Tibial artery (tissue), 4 donors: ENCODE measurements around the gene GLRA1.
"Not testable (repeated sequence)": the region's sequence is repeated elsewhere in the genome, so short reads cannot be mapped to it uniquely, and the experiment has no call there.

Experiments used
- DNase-seq, 2 donors: peaks; one replicate each; pipeline ENCODE4 v3.0.0-alpha.2; 2019
- H3K27ac ChIP-seq, 2 donors: fragments of 200-600 bp; sonication (generic) in 1 of 2; 1 replicate in 1 of 2; 2 replicates in 1 of 2; pipeline ENCODE4 v1.5.1; 2018 to 2019; ENCODE audit warnings: mild to moderate bottlenecking in 1 of 2
- H3K27me3 ChIP-seq, 2 donors: fragments of 200-600 bp; sonication (generic) in 1 of 2; one replicate each; pipeline versions ENCODE4 v1.5.1 to v1.6.0; 2016 to 2019
- H3K36me3 ChIP-seq, 3 donors: fragments of 200-600 bp; sonication (generic) in 2 of 3; one replicate each; pipeline ENCODE4 v1.5.1; 2016 to 2019; ENCODE audit warnings: mild to moderate bottlenecking in 2 of 3
- H3K4me1 ChIP-seq, 4 donors: fragments of 200-600 bp; sonication (generic) in 2 of 4; 1 replicate in 3 of 4; 2 replicates in 1 of 4; pipeline ENCODE4 v1.5.1; 2016 to 2019
- H3K4me3 ChIP-seq, 2 donors: fragments of 200-600 bp; sonication (generic) in 1 of 2; 1 replicate in 1 of 2; 2 replicates in 1 of 2; pipeline ENCODE4 v1.5.1; 2018 to 2019; ENCODE audit warnings: mild to moderate bottlenecking in 2 of 2
- H3K9me3 ChIP-seq, 3 donors: fragments of 200-600 bp; sonication (generic) in 1 of 3; one replicate each; pipeline ENCODE4 v1.5.1; 2016 to 2019
- intact Hi-C: fragments of 100-400 bp; cut with DNase I; formaldehyde crosslinking; loops from one replicate; pipeline ENCODE4 v1.15.0; 2023; ENCODE audit warnings: low total_unique reads
- TF ChIP-seq, protein P1 (sequence below), 2 experiments: fragments of 200-600 bp in 1 of 2; fragments of 450-650 bp in 1 of 2; IDR thresholded peaks; one replicate each; pipeline ENCODE4 v1.5.1; 2017 to 2019; ENCODE audit warnings: antibody characterized with exemption in 2 of 2, mild to moderate bottlenecking in 1 of 2, moderate library complexity in 1 of 2

GLRA1 gene

DNA sequence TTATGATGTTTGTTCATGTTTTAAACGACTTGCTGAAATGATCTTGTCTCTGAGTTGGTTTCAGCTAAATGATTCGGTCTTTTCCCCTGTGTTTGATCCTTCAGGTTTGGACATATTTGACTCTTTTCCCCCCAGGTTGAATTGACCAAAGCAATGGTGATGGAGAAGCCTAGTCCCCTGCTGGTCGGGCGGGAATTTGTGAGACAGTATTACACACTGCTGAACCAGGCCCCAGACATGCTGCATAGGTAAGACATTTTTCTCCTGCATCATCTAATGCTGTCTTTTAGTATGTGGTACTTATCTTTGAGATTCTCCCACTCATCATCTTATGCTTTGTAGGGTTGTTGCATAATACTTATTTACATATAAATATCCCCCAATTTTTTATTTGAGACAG is 138.2 kb downstream of the GLRA1 start:
- TF ChIP-seq, protein P1, sequence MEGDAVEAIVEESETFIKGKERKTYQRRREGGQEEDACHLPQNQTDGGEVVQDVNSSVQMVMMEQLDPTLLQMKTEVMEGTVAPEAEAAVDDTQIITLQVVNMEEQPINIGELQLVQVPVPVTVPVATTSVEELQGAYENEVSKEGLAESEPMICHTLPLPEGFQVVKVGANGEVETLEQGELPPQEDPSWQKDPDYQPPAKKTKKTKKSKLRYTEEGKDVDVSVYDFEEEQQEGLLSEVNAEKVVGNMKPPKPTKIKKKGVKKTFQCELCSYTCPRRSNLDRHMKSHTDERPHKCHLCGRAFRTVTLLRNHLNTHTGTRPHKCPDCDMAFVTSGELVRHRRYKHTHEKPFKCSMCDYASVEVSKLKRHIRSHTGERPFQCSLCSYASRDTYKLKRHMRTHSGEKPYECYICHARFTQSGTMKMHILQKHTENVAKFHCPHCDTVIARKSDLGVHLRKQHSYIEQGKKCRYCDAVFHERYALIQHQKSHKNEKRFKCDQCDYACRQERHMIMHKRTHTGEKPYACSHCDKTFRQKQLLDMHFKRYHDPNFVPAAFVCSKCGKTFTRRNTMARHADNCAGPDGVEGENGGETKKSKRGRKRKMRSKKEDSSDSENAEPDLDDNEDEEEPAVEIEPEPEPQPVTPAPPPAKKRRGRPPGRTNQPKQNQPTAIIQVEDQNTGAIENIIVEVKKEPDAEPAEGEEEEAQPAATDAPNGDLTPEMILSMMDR (IDR thresholded peaks at IDR 0.05), result no peak
- Histone ChIP-seq H3K36me3 (peaks cover 25 to 45% (median 32%) of the 10 kb centered on the region in 3 donors), H3K9me3 (no peaks in the 10 kb centered on the region), H3K27ac (no peak overlapping the region), H3K27me3 (no peaks in the 10 kb centered on the region), H3K4me1 (peaks cover 0 to 45% (median 15%) of the 10 kb centered on the region in 4 donors), H3K4me3 (no peak overlapping the region)
- intact Hi-C loops, result no loop called here
- no peak for DNase-seq

DNA sequence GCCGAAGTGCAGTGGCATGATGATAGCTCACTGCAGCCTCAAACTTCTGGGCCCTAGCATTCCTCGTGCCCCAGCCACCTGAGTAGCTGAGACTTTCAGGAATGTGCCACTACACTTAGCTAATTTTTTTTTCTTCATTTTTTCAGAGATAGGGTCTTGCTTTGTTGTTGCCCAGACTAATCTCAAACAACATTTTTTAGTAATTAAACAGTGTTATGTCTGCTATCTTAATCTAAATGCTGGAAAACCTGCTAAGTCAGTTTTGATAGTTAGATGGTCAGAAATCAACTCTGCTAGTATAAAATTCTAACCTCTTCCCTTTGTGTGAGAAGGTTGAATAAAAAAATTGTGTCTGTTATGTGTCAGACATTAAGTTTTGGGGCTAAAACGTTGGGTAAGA is 140.5 kb downstream of the GLRA1 start:
- Histone ChIP-seq H3K9me3 (no peaks in the 10 kb centered on the region), H3K4me1 (peaks cover 0 to 65% (median 26%) of the 10 kb centered on the region in 4 donors), H3K36me3 (peaks cover 6 to 22% (median 11%) of the 10 kb centered on the region in 3 donors), H3K27me3 (no peaks in the 10 kb centered on the region), H3K27ac (no peak overlapping the region), H3K4me3 (no peak overlapping the region)
- intact Hi-C loops, result no loop called here
- TF ChIP-seq, protein P1 (IDR thresholded peaks at IDR 0.05), result no peak
- no peak for DNase-seq

- intact Hi-C loops, H3K27ac ChIP-seq, H3K27me3 ChIP-seq, DNase-seq, H3K9me3 ChIP-seq, H3K4me3 ChIP-seq: not testable (repeated sequence)
- Histone ChIP-seq H3K36me3 (peaks cover 5 to 17% (median 7%) of the 10 kb centered on the region in 3 donors), H3K4me1 (peaks cover 0 to 69% (median 26%) of the 10 kb centered on the region in 4 donors)
Observed at GRCh38 chr5:151783664-151784063, 141.0 kb downstream of the GLRA1 start.

DNA sequence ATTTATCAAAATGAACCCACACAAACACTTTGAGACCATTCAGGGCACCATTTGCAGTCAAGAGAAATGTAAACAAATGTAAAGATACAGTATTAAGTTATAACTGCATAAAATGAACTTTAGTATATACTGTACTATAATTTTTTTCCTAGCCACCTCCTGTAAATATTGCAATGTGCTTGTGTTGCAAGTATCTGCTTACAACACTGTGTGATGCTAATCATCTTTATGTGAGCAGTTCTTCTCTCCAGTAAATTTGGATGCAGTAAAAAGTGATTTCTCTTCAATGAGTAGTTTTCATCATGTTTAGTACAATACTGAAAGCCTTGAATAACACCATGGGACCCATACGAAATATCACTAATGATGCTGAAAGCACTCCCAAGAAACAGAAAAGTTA is 143.4 kb downstream of the GLRA1 start:
- no peak overlapping the region for H3K27ac ChIP-seq
- no peak for DNase-seq
- no peaks in the 10 kb centered on the region for H3K27me3 ChIP-seq
- no peaks in the 10 kb centered on the region for H3K9me3 ChIP-seq
- peaks cover 0 to 4% (median 0%) of the 10 kb centered on the region in 3 donors for H3K36me3 ChIP-seq
- no peak overlapping the region for H3K4me3 ChIP-seq
- intact Hi-C loops, result no loop called here
- TF ChIP-seq, protein P1 (IDR thresholded peaks at IDR 0.05), result no peak
- H3K4me1 ChIP-seq, result peaks cover 0 to 93% (median 42%) of the 10 kb centered on the region in 4 donors

- DNase-seq, result no peak
Observed at GRCh38 chr5:151780348-151780747, 144.3 kb downstream of the GLRA1 start.

GRCh38 chr5:151779531-151780125 is 145.0 kb downstream of the GLRA1 start:
- Histone ChIP-seq H3K36me3 (peaks cover 0 to 4% (median 0%) of the 10 kb centered on the region in 3 donors), H3K4me1 (peaks cover 0 to 96% (median 53%) of the 10 kb centered on the region in 4 donors), H3K27me3 (no peaks in the 10 kb centered on the region), H3K27ac (no peak overlapping the region), H3K9me3 (no peaks in the 10 kb centered on the region), H3K4me3 (no peak overlapping the region)
- TF ChIP-seq, protein P1 (IDR thresholded peaks at IDR 0.05), result no peak
- intact Hi-C loops, result no loop called here
- no peak for DNase-seq

More at GRCh38 chr5:151780348-151780747, 144.3 kb downstream of the GLRA1 start:
- H3K4me3 ChIP-seq, result no peak overlapping the region
- H3K9me3 ChIP-seq, result no peaks in the 10 kb centered on the region
- no peaks in the 10 kb centered on the region for H3K27me3 ChIP-seq
- TF ChIP-seq, protein P1 (IDR thresholded peaks at IDR 0.05), result no peak
- H3K4me1 ChIP-seq, result peaks cover 0 to 95% (median 46%) of the 10 kb centered on the region in 4 donors
- peaks cover 0 to 4% (median 0%) of the 10 kb centered on the region in 3 donors for H3K36me3 ChIP-seq
- no peak overlapping the region for H3K27ac ChIP-seq
- intact Hi-C loops, result no loop called here
